ENCODE results near the gene KLF6. TPM values are rescaled to one million over a fixed set of nuclear protein-coding genes. Genes with fewer than 3 reads are reported as not detected.

The KLF6 gene
- total RNA-seq, 1 donor from 2014 or later, result 319 TPM

GRCh38 chr10:3791974-3792633 is 7.1 kb upstream of the KLF6 start:
- Mint-ChIP-seq H3K4me3 (ENCODE audit: unreplicated experiment) (no peak overlapping the region), H3K27ac (ENCODE audit: unreplicated experiment) (no peak overlapping the region), H3K4me1 (ENCODE audit: low read depth, unreplicated experiment) (peaks cover 2% of the 10 kb centered on the region), H3K27me3 (ENCODE audit: low read depth, unreplicated experiment) (no peaks in the 10 kb centered on the region), H3K36me3 (ENCODE audit: low read depth, unreplicated experiment) (peaks cover 2% of the 10 kb centered on the region), H3K9me3 (ENCODE audit: unreplicated experiment) (peaks cover 26% of the 10 kb centered on the region)
- DNase-seq (ENCODE audit: low read depth) (peak; percentile 94), FAIRE-seq (no peak)
- Histone ChIP-seq H2AFZ (ENCODE audit: low read depth, low read length) (no peak overlapping the region), H3K27me3 (ENCODE audit: insufficient read depth, low read length) (no peaks in the 10 kb centered on the region), H3K36me3 (ENCODE audit: insufficient read depth, low read length) (no peaks in the 10 kb centered on the region), H4K20me1 (ENCODE audit: insufficient read depth, low read length) (no peaks in the 10 kb centered on the region), H3K4me1 (ENCODE audit: insufficient read depth, low read length) (no peaks in the 10 kb centered on the region), H3K4me2 (ENCODE audit: low read length) (no peak overlapping the region), H3K9ac (ENCODE audit: low read length) (no peak overlapping the region), H3K9me3 (ENCODE audit: insufficient read depth, low read depth, low read length) (peaks cover 3% of the 10 kb centered on the region), H3K27ac (ENCODE audit: low read depth, low read length) (no peak overlapping the region), H3K79me2 (ENCODE audit: insufficient read depth, low read length) (no peaks in the 10 kb centered on the region), H3K4me3 (ENCODE audit: insufficient read depth, low read depth, low read length) (no peak overlapping the region)
- TF ChIP-seq EZH2 (IDR thresholded peaks at IDR 0.05; ENCODE audit: insufficient read depth, low read length) (no peak), CTCF (IDR thresholded peaks at IDR 0.05; ENCODE audit: insufficient read depth, low read depth, low read length) (no peak)

DNA sequence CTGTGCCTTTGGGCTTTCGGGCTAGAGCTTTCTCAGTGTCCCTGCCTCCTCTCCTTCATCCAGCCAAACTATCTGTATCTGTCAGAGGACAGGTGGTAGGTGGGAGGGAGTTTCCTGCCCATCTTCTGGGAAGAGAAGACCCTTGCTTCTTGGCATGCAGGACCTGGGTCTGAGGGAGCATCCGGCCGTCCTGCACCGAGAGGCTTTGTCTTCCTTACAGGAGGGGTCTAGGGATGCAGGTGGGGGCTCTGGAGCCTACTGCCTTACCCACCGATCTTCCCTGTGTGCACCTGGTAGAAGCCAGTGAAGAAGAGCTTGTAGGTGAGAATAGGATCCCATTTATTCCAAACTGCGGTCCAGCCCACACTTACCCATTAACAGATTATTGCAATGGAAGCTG is 5.8 kb upstream of the KLF6 start:
- FAIRE-seq (no peak), DNase-seq (ENCODE audit: low read depth) (no peak)
- Mint-ChIP-seq H3K27ac (ENCODE audit: unreplicated experiment) (no peak overlapping the region), H3K4me1 (ENCODE audit: low read depth, unreplicated experiment) (peaks cover 7% of the 10 kb centered on the region), H3K9me3 (ENCODE audit: unreplicated experiment) (peaks cover 16% of the 10 kb centered on the region), H3K27me3 (ENCODE audit: low read depth, unreplicated experiment) (no peaks in the 10 kb centered on the region), H3K36me3 (ENCODE audit: low read depth, unreplicated experiment) (peaks cover 2% of the 10 kb centered on the region), H3K4me3 (ENCODE audit: unreplicated experiment) (no peak overlapping the region)
- TF ChIP-seq EZH2 (IDR thresholded peaks at IDR 0.05; ENCODE audit: insufficient read depth, low read length) (no peak), CTCF (IDR thresholded peaks at IDR 0.05; ENCODE audit: insufficient read depth, low read depth, low read length) (no peak)
- Histone ChIP-seq H3K4me1 (ENCODE audit: insufficient read depth, low read length) (peaks cover 10% of the 10 kb centered on the region), H3K27ac (ENCODE audit: low read depth, low read length) (no peak overlapping the region), H3K4me2 (ENCODE audit: low read length) (no peak overlapping the region), H3K27me3 (ENCODE audit: insufficient read depth, low read length) (no peaks in the 10 kb centered on the region), H3K79me2 (ENCODE audit: insufficient read depth, low read length) (peaks cover 2% of the 10 kb centered on the region), H3K9ac (ENCODE audit: low read length) (no peak overlapping the region), H3K9me3 (ENCODE audit: insufficient read depth, low read depth, low read length) (peaks cover 3% of the 10 kb centered on the region), H3K36me3 (ENCODE audit: insufficient read depth, low read length) (no peaks in the 10 kb centered on the region), H4K20me1 (ENCODE audit: insufficient read depth, low read length) (no peaks in the 10 kb centered on the region), H3K4me3 (ENCODE audit: insufficient read depth, low read depth, low read length) (no peak overlapping the region), H2AFZ (ENCODE audit: low read depth, low read length) (no peak overlapping the region)

GRCh38 chr10:3790272-3790671 is 5.3 kb upstream of the KLF6 start:
- Histone ChIP-seq H3K9me3 (ENCODE audit: insufficient read depth, low read depth, low read length) (peaks cover 3% of the 10 kb centered on the region), H4K20me1 (ENCODE audit: insufficient read depth, low read length) (no peaks in the 10 kb centered on the region), H3K36me3 (ENCODE audit: insufficient read depth, low read length) (no peaks in the 10 kb centered on the region), H3K9ac (ENCODE audit: low read length) (no peak overlapping the region), H3K4me2 (ENCODE audit: low read length) (no peak overlapping the region), H3K4me1 (ENCODE audit: insufficient read depth, low read length) (peaks cover 10% of the 10 kb centered on the region), H2AFZ (ENCODE audit: low read depth, low read length) (no peak overlapping the region), H3K27ac (ENCODE audit: low read depth, low read length) (no peak overlapping the region), H3K4me3 (ENCODE audit: insufficient read depth, low read depth, low read length) (no peak overlapping the region), H3K79me2 (ENCODE audit: insufficient read depth, low read length) (peaks cover 5% of the 10 kb centered on the region), H3K27me3 (ENCODE audit: insufficient read depth, low read length) (no peaks in the 10 kb centered on the region)
- peaks cover 7% of the 10 kb centered on the region for H3K4me1 Mint-ChIP-seq (ENCODE audit: low read depth, unreplicated experiment)
- no peak overlapping the region for H3K27ac Mint-ChIP-seq (ENCODE audit: unreplicated experiment)
- peaks cover 16% of the 10 kb centered on the region for H3K9me3 Mint-ChIP-seq (ENCODE audit: unreplicated experiment)
- peaks cover 2% of the 10 kb centered on the region for H3K36me3 Mint-ChIP-seq (ENCODE audit: low read depth, unreplicated experiment)
- FAIRE-seq (no peak), DNase-seq (ENCODE audit: low read depth) (no peak)
- no peaks in the 10 kb centered on the region for H3K27me3 Mint-ChIP-seq (ENCODE audit: low read depth, unreplicated experiment)
- no peak overlapping the region for H3K4me3 Mint-ChIP-seq (ENCODE audit: unreplicated experiment)
- TF ChIP-seq CTCF (IDR thresholded peaks at IDR 0.05; ENCODE audit: insufficient read depth, low read depth, low read length) (no peak), EZH2 (IDR thresholded peaks at IDR 0.05; ENCODE audit: insufficient read depth, low read length) (no peak)

All from astrocyte (in vitro differentiated cells and primary cell).